ENCODE measurements around the gene ALDH4A1.

ALDH4A1 gene
- 3.8 to 9.7 reads per million in 2 donors for total RNA-seq

- peak; percentile 73 to 98 (median 91) for DNase-seq
These were observed at the start of gene ALDH4A1 for GRCh38 chr1:18902523-18903290. Gene ALDH4A1, minus strand, starts transcription at chr1:18902555. Its CDS starts 32 bp downstream, at chr1:18902523.

GRCh38 chr1:18951818-18952391, 49.5 kb upstream of the ALDH4A1 start:
- DNase-seq, result peak; percentile 46 to 94 (median 74)

- DNase-seq, result peak in 1 of 5 experiments; percentile 54
These were observed 49.1 kb upstream of the ALDH4A1 start for GRCh38 chr1:18951416-18951815.

- peak in 2 of 5 experiments; percentile 33 to 58 for DNase-seq
These were observed 48.2 kb upstream of the ALDH4A1 start for GRCh38 chr1:18950401-18951026.

- DNase-seq, result peak in 1 of 5 experiments; percentile 60
These were observed 47.5 kb upstream of the ALDH4A1 start for GRCh38 chr1:18949686-18950400.

GRCh38 chr1:18948913-18949685, 46.7 kb upstream of the ALDH4A1 start:
- DNase-seq, result no peak

GRCh38 chr1:18948048-18948912, 45.9 kb upstream of the ALDH4A1 start:
- DNase-seq, result peak in 4 of 5 experiments; percentile 53 to 93 (median 70)

GRCh38 chr1:18947570-18947969, 45.2 kb upstream of the ALDH4A1 start:
- DNase-seq, result no peak

- DNase-seq, result peak in 1 of 5 experiments; percentile 33
These were observed 44.4 kb upstream of the ALDH4A1 start for GRCh38 chr1:18946550-18947381.

GRCh38 chr1:18945401-18945849, 43.1 kb upstream of the ALDH4A1 start:
- DNase-seq, result no peak

GRCh38 chr1:18944810-18945209, 42.5 kb upstream of the ALDH4A1 start:
- no peak for DNase-seq

- DNase-seq, result no peak
These were observed 41.7 kb upstream of the ALDH4A1 start for GRCh38 chr1:18943914-18944572.

GRCh38 chr1:18943162-18943561, 40.8 kb upstream of the ALDH4A1 start:
- no peak for DNase-seq

- no peak for DNase-seq
These were observed 40.0 kb upstream of the ALDH4A1 start for GRCh38 chr1:18942340-18942739.

- DNase-seq, result no peak
These were observed 39.1 kb upstream of the ALDH4A1 start for GRCh38 chr1:18941221-18942141.

- no peak for DNase-seq
These were observed 38.1 kb upstream of the ALDH4A1 start for GRCh38 chr1:18940303-18941020.

GRCh38 chr1:18939398-18940302, 37.3 kb upstream of the ALDH4A1 start:
- DNase-seq, result no peak

All from T-helper 2 cell (primary cell).